ENCODE results near the gene SLC38A6. TPM values are rescaled to one million over a fixed set of nuclear protein-coding genes. Genes with fewer than 3 reads are reported as not detected.

The SLC38A6 gene
- total RNA-seq (1 to 10 TPM; 5.4 to 9.1 (median 6.1) TPM), polyA plus RNA-seq (5.4 TPM)
- long read RNA-seq, donor 1, partial matches to known transcripts = 1 of 5 reads
- long read RNA-seq, donor 1, other reads (novel, unspliced or antisense) = 4 of 5 reads
- long read RNA-seq, donor 2, partial matches to known transcripts = 0 of 6 reads
- long read RNA-seq, donor 2, other reads (novel, unspliced or antisense) = 6 of 6 reads
- long read RNA-seq, donor 3, partial matches to known transcripts = 0 of 14 reads
- long read RNA-seq, donor 3, other reads (novel, unspliced or antisense) = 11 of 14 reads
- long read RNA-seq, donor 4, partial matches to known transcripts = 0 of 2 reads
- long read RNA-seq, donor 4, other reads (novel, unspliced or antisense) = 2 of 2 reads

GRCh38 chr14:60980811-60981632 lies at the start of gene SLC38A6, which contains the start of gene TRMT5:
Gene SLC38A6, plus strand, starts transcription at chr14:60981245. Its CDS starts 33 bp downstream, at chr14:60981278.
Gene TRMT5, minus strand, starts transcription at chr14:60981079. Its CDS starts 106 bp downstream, at chr14:60980973.
- intact Hi-C loops (cut with DNase I) = no loop called here
- Histone ChIP-seq H3K27ac (ENCODE audit: low read length) (peak within 1 kb of the TSS; percentile 89), H3K4me3 (ENCODE audit: low read length) (peak within 1 kb of the TSS; percentile 91), H3K27me3 (ENCODE audit: control insufficient read depth, insufficient read depth) (no peaks in the 10 kb centered on the region), H3K9me3 (ENCODE audit: control insufficient read depth, low read length) (no peaks in the 10 kb centered on the region), H3K4me1 (ENCODE audit: control insufficient read depth, insufficient read depth, low read length) (peaks cover 3% of the 10 kb centered on the region)
- WGBS = under 1% methylated on average over 59 of the region's 59 CpGs
- ATAC-seq (peak; percentile 98 to 99), DNase-seq (peak; percentile 94 to 97 (median 97))

- ATAC-seq (no peak), DNase-seq (no peak)
- intact Hi-C loops (cut with DNase I) = no loop called here
- H3K27ac ChIP-seq (ENCODE audit: low read length) = no peak overlapping the region
- H3K27me3 ChIP-seq (ENCODE audit: control insufficient read depth, insufficient read depth) = no peaks in the 10 kb centered on the region
- no peaks in the 10 kb centered on the region for H3K4me1 ChIP-seq (ENCODE audit: control insufficient read depth, insufficient read depth, low read length)
- no peak overlapping the region for H3K4me3 ChIP-seq (ENCODE audit: low read length)
- WGBS = 76% methylated on average over 8 of the region's 8 CpGs
- no peaks in the 10 kb centered on the region for H3K9me3 ChIP-seq (ENCODE audit: control insufficient read depth, low read length)
These were observed 47.0 kb upstream of the SLC38A6 start for GRCh38 chr14:60933920-60934655.

GRCh38 chr14:60935319-60935718 lies 45.7 kb upstream of the SLC38A6 start:
- DNase-seq (no peak), ATAC-seq (no peak)
- Histone ChIP-seq H3K4me3 (ENCODE audit: low read length) (no peak overlapping the region), H3K27ac (ENCODE audit: low read length) (no peak overlapping the region), H3K27me3 (ENCODE audit: control insufficient read depth, insufficient read depth) (no peaks in the 10 kb centered on the region), H3K9me3 (ENCODE audit: control insufficient read depth, low read length) (no peaks in the 10 kb centered on the region), H3K4me1 (ENCODE audit: control insufficient read depth, insufficient read depth, low read length) (no peaks in the 10 kb centered on the region)
- intact Hi-C loops (cut with DNase I) = no loop called here

GRCh38 chr14:60943637-60944032 lies 37.4 kb upstream of the SLC38A6 start:
- ATAC-seq (no peak), DNase-seq (no peak)
- Histone ChIP-seq H3K4me1 (ENCODE audit: control insufficient read depth, insufficient read depth, low read length) (no peaks in the 10 kb centered on the region), H3K4me3 (ENCODE audit: low read length) (no peak overlapping the region), H3K9me3 (ENCODE audit: control insufficient read depth, low read length) (no peaks in the 10 kb centered on the region), H3K27ac (ENCODE audit: low read length) (no peak overlapping the region), H3K27me3 (ENCODE audit: control insufficient read depth, insufficient read depth) (no peaks in the 10 kb centered on the region)
- 79% methylated on average over 1 of the region's 1 CpG for WGBS
- intact Hi-C loops (cut with DNase I) = no loop called here

- DNase-seq = peak in 1 of 3 donors; percentile 40
- WGBS = 19% methylated on average over 4 of the region's 4 CpGs
- no peaks in the 10 kb centered on the region for H3K27me3 ChIP-seq (ENCODE audit: control insufficient read depth, insufficient read depth)
- ATAC-seq = peak; percentile 69 to 77
- H3K9me3 ChIP-seq (ENCODE audit: control insufficient read depth, low read length) = no peaks in the 10 kb centered on the region
- H3K4me1 ChIP-seq (ENCODE audit: control insufficient read depth, insufficient read depth, low read length) = no peaks in the 10 kb centered on the region
- H3K4me3 ChIP-seq (ENCODE audit: low read length) = no peak overlapping the region
- no peak overlapping the region for H3K27ac ChIP-seq (ENCODE audit: low read length)
- intact Hi-C loops (cut with DNase I) = no loop called here
These were observed 36.8 kb upstream of the SLC38A6 start for GRCh38 chr14:60944204-60944603.

GRCh38 chr14:60945984-60946383 lies 35.1 kb upstream of the SLC38A6 start:
- no peak for ATAC-seq
- Histone ChIP-seq H3K27me3 (ENCODE audit: control insufficient read depth, insufficient read depth) (no peaks in the 10 kb centered on the region), H3K27ac (ENCODE audit: low read length) (no peak overlapping the region), H3K4me1 (ENCODE audit: control insufficient read depth, insufficient read depth, low read length) (no peaks in the 10 kb centered on the region), H3K9me3 (ENCODE audit: control insufficient read depth, low read length) (no peaks in the 10 kb centered on the region), H3K4me3 (ENCODE audit: low read length) (no peak overlapping the region)
- WGBS = 96% methylated on average over 1 of the region's 1 CpG
- intact Hi-C loops (cut with DNase I) = no loop called here
- no peak for DNase-seq

- H3K4me1 ChIP-seq (ENCODE audit: control insufficient read depth, insufficient read depth, low read length) = no peaks in the 10 kb centered on the region
- DNase-seq (no peak), ATAC-seq (no peak)
- no peaks in the 10 kb centered on the region for H3K9me3 ChIP-seq (ENCODE audit: control insufficient read depth, low read length)
- intact Hi-C loops (cut with DNase I) = no loop called here
- no peaks in the 10 kb centered on the region for H3K27me3 ChIP-seq (ENCODE audit: control insufficient read depth, insufficient read depth)
- WGBS = 82% methylated on average over 3 of the region's 3 CpGs
- H3K27ac ChIP-seq (ENCODE audit: low read length) = no peak overlapping the region
- H3K4me3 ChIP-seq (ENCODE audit: low read length) = no peak overlapping the region
These were observed 34.3 kb upstream of the SLC38A6 start for GRCh38 chr14:60946773-60947172.

- no peaks in the 10 kb centered on the region for H3K27me3 ChIP-seq (ENCODE audit: control insufficient read depth, insufficient read depth)
- DNase-seq (no peak), ATAC-seq (no peak)
- H3K4me3 ChIP-seq (ENCODE audit: low read length) = no peak overlapping the region
- no peak overlapping the region for H3K27ac ChIP-seq (ENCODE audit: low read length)
- no peaks in the 10 kb centered on the region for H3K4me1 ChIP-seq (ENCODE audit: control insufficient read depth, insufficient read depth, low read length)
- H3K9me3 ChIP-seq (ENCODE audit: control insufficient read depth, low read length) = no peaks in the 10 kb centered on the region
- intact Hi-C loops (cut with DNase I) = no loop called here
- 48% methylated on average over 3 of the region's 3 CpGs for WGBS
These were observed 29.1 kb upstream of the SLC38A6 start for GRCh38 chr14:60951776-60952435.

GRCh38 chr14:60956202-60956601 lies 24.8 kb upstream of the SLC38A6 start:
- intact Hi-C loops (cut with DNase I) = no loop called here
- Histone ChIP-seq H3K4me1 (ENCODE audit: control insufficient read depth, insufficient read depth, low read length) (no peaks in the 10 kb centered on the region), H3K9me3 (ENCODE audit: control insufficient read depth, low read length) (peaks cover 2% of the 10 kb centered on the region), H3K27ac (ENCODE audit: low read length) (no peak overlapping the region), H3K4me3 (ENCODE audit: low read length) (no peak overlapping the region), H3K27me3 (ENCODE audit: control insufficient read depth, insufficient read depth) (no peaks in the 10 kb centered on the region)
- DNase-seq = no peak
- 92% methylated on average over 4 of the region's 4 CpGs for WGBS
- no peak for ATAC-seq

GRCh38 chr14:60956632-60957031 lies 24.4 kb upstream of the SLC38A6 start:
- 97% methylated on average over 1 of the region's 1 CpG for WGBS
- H3K4me1 ChIP-seq (ENCODE audit: control insufficient read depth, insufficient read depth, low read length) = no peaks in the 10 kb centered on the region
- no peak overlapping the region for H3K4me3 ChIP-seq (ENCODE audit: low read length)
- ATAC-seq = no peak
- no peaks in the 10 kb centered on the region for H3K27me3 ChIP-seq (ENCODE audit: control insufficient read depth, insufficient read depth)
- peaks cover 2% of the 10 kb centered on the region for H3K9me3 ChIP-seq (ENCODE audit: control insufficient read depth, low read length)
- intact Hi-C loops (cut with DNase I) = no loop called here
- H3K27ac ChIP-seq (ENCODE audit: low read length) = no peak overlapping the region
- DNase-seq = no peak
